HG03196 (cell line): Measurements from ENCODE around the gene TADA2B.

ENCODE experiments used
- ATAC-seq: cut with Tn5 transposase; IDR thresholded peaks from one replicate; pipeline ENCODE4 v1.9.1; 2021; ENCODE audit not compliant: unreplicated experiment

TADA2B gene

GRCh38 chr4:7017446-7018048, 25.6 kb upstream of the TADA2B start:
- no peak for ATAC-seq

- ATAC-seq: no peak
Measured at GRCh38 chr4:7018281-7018680, 24.9 kb upstream of the TADA2B start.

GRCh38 chr4:7019367-7019766, 23.8 kb upstream of the TADA2B start:
- ATAC-seq: no peak

GRCh38 chr4:7020290-7020689, 22.9 kb upstream of the TADA2B start:
- no peak for ATAC-seq

GRCh38 chr4:7020856-7021255, 22.3 kb upstream of the TADA2B start:
- ATAC-seq: no peak

GRCh38 chr4:7021355-7021754, 21.8 kb upstream of the TADA2B start:
- no peak for ATAC-seq

- ATAC-seq: no peak
Measured at GRCh38 chr4:7021930-7022664, 21.1 kb upstream of the TADA2B start.

GRCh38 chr4:7023486-7023885, 19.7 kb upstream of the TADA2B start:
- no peak for ATAC-seq

GRCh38 chr4:7023901-7024300, 19.3 kb upstream of the TADA2B start:
- no peak for ATAC-seq

GRCh38 chr4:7024336-7024890, 18.8 kb upstream of the TADA2B start:
- no peak for ATAC-seq

- ATAC-seq: no peak
Measured at GRCh38 chr4:7025040-7025602, 18.1 kb upstream of the TADA2B start.

- no peak for ATAC-seq
Measured at GRCh38 chr4:7026107-7026506, 17.1 kb upstream of the TADA2B start.

GRCh38 chr4:7027284-7027683, 15.9 kb upstream of the TADA2B start:
- ATAC-seq: no peak

GRCh38 chr4:7027913-7028312, 15.3 kb upstream of the TADA2B start:
- no peak for ATAC-seq

GRCh38 chr4:7029212-7029611, 14.0 kb upstream of the TADA2B start:
- ATAC-seq: no peak

- ATAC-seq: no peak
Measured at GRCh38 chr4:7029921-7030320, 13.3 kb upstream of the TADA2B start.

- ATAC-seq: no peak
Measured at GRCh38 chr4:7030856-7031255, 12.3 kb upstream of the TADA2B start.

GRCh38 chr4:7031558-7032449, 11.4 kb upstream of the TADA2B start:
- no peak for ATAC-seq

- no peak for ATAC-seq
Measured at GRCh38 chr4:7032596-7032995, 10.6 kb upstream of the TADA2B start.

- no peak for ATAC-seq
Measured at GRCh38 chr4:7034262-7035081, 8.7 kb upstream of the TADA2B start.
